ENCODE measurements around the gene MAST2. TPM values are rescaled to one million over a fixed set of nuclear protein-coding genes. Genes with fewer than 3 reads are reported as not detected.

MAST2 gene
- total RNA-seq, 6 donors from 2014 or later = 16.0 to 77.8 (median 26.4) TPM

- Histone ChIP-seq H3K27ac (no peak overlapping the region), H3K4me3 (no peak overlapping the region), H3K27me3 (no peaks in the 10 kb centered on the region), H3K9me3 (no peaks in the 10 kb centered on the region), H3K4me1 (no peaks in the 10 kb centered on the region), H3K36me3 (peaks cover 0 to 27% (median 14%) of the 10 kb centered on the region in 4 donors)
- DNase-seq (no peak), ATAC-seq (ENCODE audit: low FRiP score in 2 of 2) (no peak)
- 92 to 95% methylated on average over 7 of the region's 7 CpGs for WGBS, 2 donors
- no peak for TF ChIP-seq POLR2A (IDR thresholded peaks at IDR 0.05)
- no peak for TF ChIP-seq EP300 (IDR thresholded peaks at IDR 0.05)
- no peak for TF ChIP-seq CTCF (IDR thresholded peaks at IDR 0.05)
- TF ChIP-seq POLR2AphosphoS5 (IDR thresholded peaks at IDR 0.05) = no peak
Measured at GRCh38 chr1:46019348-46019747, 215.9 kb downstream of the MAST2 start.

GRCh38 chr1:46020010-46020409, 216.6 kb downstream of the MAST2 start:
- WGBS, 2 donors = 55 to 60% methylated on average over 3 to 4 of the region's 4 CpGs
- DNase-seq = no peak
- Histone ChIP-seq H3K36me3 (peaks cover 0 to 27% (median 14%) of the 10 kb centered on the region in 4 donors), H3K4me3 (no peak overlapping the region), H3K27ac (no peak overlapping the region), H3K4me1 (no peaks in the 10 kb centered on the region), H3K27me3 (no peaks in the 10 kb centered on the region), H3K9me3 (no peaks in the 10 kb centered on the region)
- ATAC-seq (ENCODE audit: low FRiP score in 2 of 2) = peak in 1 of 2 donors; percentile 29
- TF ChIP-seq EP300 (IDR thresholded peaks at IDR 0.05) (no peak), POLR2AphosphoS5 (IDR thresholded peaks at IDR 0.05) (no peak)

GRCh38 chr1:46021046-46021996, 217.9 kb downstream of the MAST2 start:
- DNase-seq = no peak
- Histone ChIP-seq H3K4me1 (peaks cover 0 to 1% (median 0%) of the 10 kb centered on the region in 4 donors), H3K4me3 (no peak overlapping the region), H3K27ac (no peak overlapping the region), H3K36me3 (peaks cover 0 to 27% (median 14%) of the 10 kb centered on the region in 4 donors), H3K27me3 (no peaks in the 10 kb centered on the region), H3K9me3 (no peaks in the 10 kb centered on the region)
- no peak for ATAC-seq (ENCODE audit: low FRiP score in 2 of 2)
- 96 to 100% methylated on average over 2 of the region's 2 CpGs for WGBS, 2 donors
- TF ChIP-seq CTCF (IDR thresholded peaks at IDR 0.05) (no peak), POLR2AphosphoS5 (IDR thresholded peaks at IDR 0.05) (no peak), EP300 (IDR thresholded peaks at IDR 0.05) (no peak), POLR2A (IDR thresholded peaks at IDR 0.05) (no peak)

DNA sequence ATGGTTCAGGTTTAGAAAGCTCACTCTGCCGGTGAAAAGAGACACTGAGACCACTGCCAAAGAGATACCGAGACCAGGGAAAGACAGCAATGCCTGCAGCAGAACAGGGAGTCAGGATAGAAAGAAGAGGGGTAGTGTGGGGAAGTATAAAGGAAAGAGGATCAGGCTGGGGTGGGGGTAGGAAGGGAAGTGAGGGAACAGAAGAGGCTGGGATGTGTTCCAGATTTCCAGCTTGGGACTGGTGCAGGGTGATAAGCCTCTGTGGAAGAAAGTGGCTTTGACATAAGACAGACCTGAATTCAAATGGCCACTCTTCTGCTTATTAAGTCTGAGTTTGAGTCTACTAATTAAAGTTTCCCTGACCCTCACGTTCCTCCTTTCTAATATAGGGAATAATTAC, 223.1 kb downstream of the MAST2 start:
- Histone ChIP-seq H3K9me3 (no peaks in the 10 kb centered on the region), H3K36me3 (peaks cover 0 to 56% (median 28%) of the 10 kb centered on the region in 4 donors), H3K27me3 (no peaks in the 10 kb centered on the region), H3K4me3 (no peak overlapping the region), H3K27ac (no peak overlapping the region), H3K4me1 (peaks cover 0 to 2% (median 0%) of the 10 kb centered on the region in 4 donors)
- TF ChIP-seq EP300 (IDR thresholded peaks at IDR 0.05) = no peak
- TF ChIP-seq CTCF (IDR thresholded peaks at IDR 0.05) = no peak
- TF ChIP-seq POLR2A (IDR thresholded peaks at IDR 0.05) = no peak
- TF ChIP-seq POLR2AphosphoS5 (IDR thresholded peaks at IDR 0.05) = no peak
- DNase-seq (no peak), ATAC-seq (ENCODE audit: low FRiP score in 2 of 2) (no peak)
- WGBS, 2 donors = 68 to 75% methylated on average over 3 of the region's 3 CpGs

DNA sequence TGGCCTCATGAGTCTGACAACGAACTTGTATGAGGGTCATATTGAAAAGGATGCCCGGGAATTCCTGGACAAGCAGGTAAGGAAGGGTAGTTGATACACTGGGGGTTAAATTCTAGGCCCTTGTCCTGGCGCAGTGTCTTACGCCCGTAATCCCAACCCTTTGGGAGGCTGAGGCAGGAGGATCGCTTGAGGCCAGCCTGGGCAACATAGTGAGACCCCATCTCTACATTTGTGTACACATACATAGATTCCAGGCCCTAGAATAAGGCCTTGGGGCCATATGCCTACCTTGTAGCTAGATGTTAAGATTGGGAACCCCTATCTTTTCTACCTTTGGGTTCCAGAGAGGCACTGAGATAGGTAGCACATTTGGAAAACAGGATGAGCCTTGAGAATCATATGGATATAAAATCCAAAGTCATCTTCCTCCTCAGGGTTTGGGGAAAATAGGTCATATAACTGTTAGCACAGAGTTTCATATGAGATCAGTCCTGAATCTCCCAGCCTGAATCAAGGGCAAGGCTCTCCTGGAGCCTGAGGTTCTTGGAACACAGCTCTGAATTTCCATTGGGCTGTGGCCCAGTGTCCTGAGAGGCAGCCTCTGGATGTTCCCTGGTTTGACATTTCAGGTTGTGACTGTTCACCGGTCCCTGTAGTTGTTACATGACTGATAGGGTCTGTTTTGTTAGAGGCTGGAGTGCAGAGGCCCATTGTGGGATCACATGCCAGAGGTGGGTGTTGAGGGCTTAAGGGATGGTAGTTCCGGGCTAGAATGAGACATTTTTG, 224.6 kb downstream of the MAST2 start:
- Histone ChIP-seq H3K4me1 (peaks cover 0 to 2% (median 0%) of the 10 kb centered on the region in 4 donors), H3K9me3 (no peaks in the 10 kb centered on the region), H3K27ac (no peak overlapping the region), H3K27me3 (no peaks in the 10 kb centered on the region), H3K36me3 (peaks cover 0 to 53% (median 26%) of the 10 kb centered on the region in 4 donors), H3K4me3 (no peak overlapping the region)
- no peak for DNase-seq
- ATAC-seq (ENCODE audit: low FRiP score in 2 of 2) = no peak
- WGBS, 2 donors = 91 to 94% methylated on average over 7 to 8 of the region's 8 CpGs
- TF ChIP-seq POLR2A (IDR thresholded peaks at IDR 0.05) (no peak), POLR2AphosphoS5 (IDR thresholded peaks at IDR 0.05) (no peak)

All from upper lobe of left lung (tissue), 6 donors.